Fibroblast of villous mesenchyme (primary cell): ENCODE measurements around the gene PRDM2. TPM values are rescaled to one million over a fixed set of nuclear protein-coding genes. Genes with fewer than 3 reads are reported as not detected.
A peak's percentile ranks its signal among the peaks of the same experiment; 100 is the strongest.

Experiments
- DNase-seq: peaks from one replicate; pipeline ENCODE4 v3.0.0-alpha.2; 2010; ENCODE audit warnings: low read depth
- H3K4me3 ChIP-seq: 2 replicates; pipeline ENCODE4 v1.5.1; 2011; ENCODE audit warnings: low read depth, mild to moderate bottlenecking, low read length
- total RNA-seq: library from RNA; depleted of rRNA; stranded (reverse); fragments of >200 nt; gene quantifications from 2 replicates; pipeline ENCODE4 v1.2.3, GENCODE V29; 2012
- TF ChIP-seq, protein P1 (sequence below): IDR thresholded peaks from 2 replicates; pipeline ENCODE4 v1.5.1; 2012; ENCODE audit warnings: low read depth, mild to moderate bottlenecking, low read length; ENCODE audit not compliant: insufficient read depth

PRDM2 gene
- total RNA-seq, 1 donor: 19.9 TPM

DNA sequence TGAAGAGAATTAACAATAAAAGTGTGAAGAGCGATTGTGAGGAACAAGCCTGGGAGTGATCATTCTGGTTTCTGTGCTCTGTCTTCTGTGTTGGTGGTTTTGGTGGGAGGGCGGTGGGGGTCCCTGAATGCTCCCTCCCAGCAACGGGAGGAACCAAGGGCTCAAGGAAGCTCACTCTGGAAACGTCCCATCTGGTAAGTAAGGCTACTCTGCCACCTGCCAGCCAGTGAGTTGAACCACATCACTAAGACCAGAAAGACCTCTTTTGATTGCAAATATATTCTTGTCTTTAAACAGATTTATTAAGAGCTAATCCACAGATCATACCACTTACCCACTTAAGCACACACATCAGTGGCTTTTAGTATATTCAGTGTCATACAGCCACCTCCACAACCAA lies 125.0 kb downstream of the PRDM2 start:
- TF ChIP-seq, protein P1, sequence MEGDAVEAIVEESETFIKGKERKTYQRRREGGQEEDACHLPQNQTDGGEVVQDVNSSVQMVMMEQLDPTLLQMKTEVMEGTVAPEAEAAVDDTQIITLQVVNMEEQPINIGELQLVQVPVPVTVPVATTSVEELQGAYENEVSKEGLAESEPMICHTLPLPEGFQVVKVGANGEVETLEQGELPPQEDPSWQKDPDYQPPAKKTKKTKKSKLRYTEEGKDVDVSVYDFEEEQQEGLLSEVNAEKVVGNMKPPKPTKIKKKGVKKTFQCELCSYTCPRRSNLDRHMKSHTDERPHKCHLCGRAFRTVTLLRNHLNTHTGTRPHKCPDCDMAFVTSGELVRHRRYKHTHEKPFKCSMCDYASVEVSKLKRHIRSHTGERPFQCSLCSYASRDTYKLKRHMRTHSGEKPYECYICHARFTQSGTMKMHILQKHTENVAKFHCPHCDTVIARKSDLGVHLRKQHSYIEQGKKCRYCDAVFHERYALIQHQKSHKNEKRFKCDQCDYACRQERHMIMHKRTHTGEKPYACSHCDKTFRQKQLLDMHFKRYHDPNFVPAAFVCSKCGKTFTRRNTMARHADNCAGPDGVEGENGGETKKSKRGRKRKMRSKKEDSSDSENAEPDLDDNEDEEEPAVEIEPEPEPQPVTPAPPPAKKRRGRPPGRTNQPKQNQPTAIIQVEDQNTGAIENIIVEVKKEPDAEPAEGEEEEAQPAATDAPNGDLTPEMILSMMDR: no peak
- H3K4me3 ChIP-seq: no peak overlapping the region
- DNase-seq: no peak

DNA sequence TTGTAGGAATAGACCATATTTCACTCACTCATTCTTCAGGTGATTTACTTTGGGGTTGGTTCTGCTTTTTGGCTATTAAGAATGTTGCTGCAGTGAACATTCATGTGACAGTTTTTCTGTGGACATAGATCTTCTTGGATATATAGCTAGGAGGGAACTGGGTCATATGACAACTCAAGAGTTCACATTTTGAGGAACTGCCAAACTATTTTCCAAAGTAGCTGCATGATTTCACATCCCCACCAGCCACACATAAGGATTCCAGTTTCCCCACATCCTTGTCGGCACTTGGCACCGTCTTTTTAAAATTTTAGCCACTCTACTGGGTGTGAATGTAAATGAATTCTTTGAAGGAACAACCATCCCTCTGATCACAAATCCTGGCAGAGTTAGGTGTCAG lies 126.0 kb downstream of the PRDM2 start:
- H3K4me3 ChIP-seq: no peak overlapping the region
- TF ChIP-seq, protein P1: no peak
- DNase-seq: no peak

DNA sequence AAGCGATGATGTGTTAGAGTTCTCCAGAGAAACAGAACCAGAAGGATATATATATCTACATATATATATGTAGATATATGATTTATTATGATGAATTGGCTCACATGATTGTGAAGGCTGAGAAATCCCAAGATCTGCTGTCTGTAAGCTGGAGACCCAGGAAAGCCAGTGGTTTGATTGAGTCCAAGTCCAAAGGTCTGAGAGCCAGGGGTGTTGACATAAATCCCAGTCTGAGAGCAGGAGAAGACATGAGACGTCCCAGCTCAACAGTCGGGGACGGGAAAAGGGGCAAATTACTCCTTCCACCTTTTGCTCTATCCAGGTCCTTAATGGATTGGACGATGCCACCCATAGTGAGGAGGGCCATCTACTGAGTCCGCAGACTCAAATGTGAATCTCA lies 126.6 kb downstream of the PRDM2 start:
- H3K4me3 ChIP-seq: no peak overlapping the region
- DNase-seq: no peak
- TF ChIP-seq, protein P1: no peak

DNA sequence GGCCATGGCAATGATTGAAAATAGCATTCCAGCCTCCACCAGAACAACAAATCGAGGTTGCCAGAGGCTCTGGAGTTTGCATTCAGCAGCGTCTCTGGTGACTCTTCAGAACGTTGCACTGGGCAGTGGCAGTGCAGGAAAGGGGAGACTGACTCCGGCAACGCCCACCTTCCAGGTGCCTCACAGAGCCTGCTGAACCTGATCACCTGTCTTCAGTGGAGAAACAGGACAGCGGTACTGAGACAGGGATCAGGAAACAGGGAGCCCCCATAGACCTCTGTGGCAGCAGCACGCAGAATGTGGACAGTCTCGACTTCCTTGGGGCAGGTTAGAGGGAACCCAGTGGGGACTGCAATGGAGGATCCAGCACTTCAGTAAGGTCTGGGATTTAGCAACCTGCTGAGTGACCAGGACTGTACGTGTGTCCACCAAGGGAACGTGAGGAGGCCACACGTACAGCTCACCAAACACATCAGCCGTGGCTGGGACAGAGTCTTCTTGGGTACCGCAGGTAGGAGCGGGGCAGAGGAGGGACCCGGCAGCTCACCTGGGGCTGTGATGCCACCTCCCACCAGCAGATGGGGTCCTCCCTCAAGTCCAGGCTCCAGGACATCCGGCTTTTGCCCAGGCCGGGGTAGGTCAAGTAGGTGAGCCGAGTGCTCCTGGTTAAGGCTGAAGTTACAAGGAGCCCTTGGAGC lies 128.6 kb downstream of the PRDM2 start:
- no peak overlapping the region for H3K4me3 ChIP-seq
- TF ChIP-seq, protein P1: peak; percentile 50
- DNase-seq: no peak

DNA sequence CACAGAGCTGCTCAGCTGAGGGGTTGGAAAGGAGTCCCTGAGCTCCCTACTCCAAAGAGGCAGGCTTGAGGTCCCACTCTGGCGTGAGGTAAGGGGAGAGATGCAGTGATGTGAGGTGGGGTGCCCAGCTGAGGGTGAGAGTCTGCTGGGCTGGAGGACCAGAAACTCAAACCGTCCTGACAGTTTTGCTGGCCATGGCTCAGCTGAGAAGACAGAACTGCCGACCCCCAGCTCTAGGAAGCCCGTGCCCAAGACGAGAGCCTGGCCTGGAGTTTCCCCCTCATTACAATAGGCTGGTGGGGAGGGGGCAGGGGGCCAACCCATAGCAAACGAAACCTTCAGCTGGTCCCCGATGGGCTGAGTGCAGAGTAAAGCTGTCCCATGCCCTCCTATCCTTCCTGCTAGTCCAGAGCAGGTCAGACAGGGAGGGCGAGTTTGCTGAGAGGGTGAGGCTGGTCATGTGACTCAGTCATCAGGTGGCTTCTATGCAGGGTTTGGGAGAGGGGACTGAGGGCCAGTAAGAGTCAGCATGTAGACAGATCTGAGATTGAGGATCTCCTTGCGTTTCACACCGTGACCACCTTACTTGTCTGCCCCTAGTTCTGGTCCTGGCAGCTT lies 129.3 kb downstream of the PRDM2 start:
- no peak for DNase-seq
- TF ChIP-seq, protein P1: no peak
- H3K4me3 ChIP-seq: no peak overlapping the region

DNA sequence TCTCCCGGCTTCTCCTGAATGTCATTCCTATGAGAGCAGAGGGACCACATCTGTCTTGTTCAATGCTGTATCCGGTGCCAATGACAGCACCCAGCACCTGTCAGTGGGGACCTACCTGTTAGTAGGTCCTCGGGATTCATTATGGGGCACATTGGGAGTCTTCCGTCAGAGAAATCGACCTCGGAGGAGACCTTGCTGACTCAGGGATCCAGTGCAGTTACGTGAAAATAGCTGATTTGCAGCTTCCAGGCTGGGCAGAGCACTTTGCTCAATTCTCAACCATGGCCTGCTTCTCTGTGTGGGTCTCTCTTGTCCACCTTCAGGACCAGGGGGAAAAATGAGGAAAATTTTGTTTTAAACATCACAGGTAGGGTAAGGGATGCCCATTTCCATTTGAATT lies 130.2 kb downstream of the PRDM2 start:
- TF ChIP-seq, protein P1: no peak
- H3K4me3 ChIP-seq: no peak overlapping the region
- no peak for DNase-seq
